Right lobe of liver (tissue), 4 donors: ENCODE results near the gene PCSK2.

Experiments
- POLR2A ChIP-seq: fragments of 450-650 bp; IDR thresholded peaks from one replicate; pipeline ENCODE4 v1.6.1; 2017; ENCODE audit warnings: antibody characterized with exemption, mild to moderate bottlenecking
- TF ChIP-seq, protein P1 (sequence below), 4 donors: fragments of 200-600 bp in 3 of 4; fragments of 450-650 bp in 1 of 4; IDR thresholded peaks; one replicate each; pipeline versions ENCODE4 v1.5.1 to v1.8.0; 2016 to 2022; ENCODE audit warnings: antibody characterized with exemption in 4 of 4, mild to moderate bottlenecking in 2 of 4
- donor health status: DM: no; HTN: no; CAD: no.
- donor health status: DM: no; HTN: no; CAD: no.
- donor health status: DM: no; HTN: yes; CAD: no.

DNA sequence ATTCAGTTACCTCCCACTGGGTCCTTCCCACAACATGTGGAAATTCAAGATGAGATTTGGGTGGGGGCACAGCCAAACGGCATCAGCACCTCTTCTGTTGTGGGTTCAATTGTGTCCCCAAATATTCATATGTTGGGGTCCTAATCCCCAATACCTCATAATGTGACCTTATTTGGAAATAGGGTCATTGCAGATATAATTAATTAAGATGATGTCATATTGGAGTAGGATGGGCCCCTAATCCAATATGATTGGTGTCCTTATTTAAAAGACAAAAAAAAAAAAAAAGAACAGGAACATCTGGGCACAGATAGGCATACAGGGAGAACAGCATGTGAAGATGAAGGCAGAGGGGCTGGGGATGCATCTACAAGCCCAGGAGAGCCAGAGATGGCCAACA lies 214.9 kb downstream of the PCSK2 start:
- no peak for TF ChIP-seq POLR2A
- TF ChIP-seq, protein P1, sequence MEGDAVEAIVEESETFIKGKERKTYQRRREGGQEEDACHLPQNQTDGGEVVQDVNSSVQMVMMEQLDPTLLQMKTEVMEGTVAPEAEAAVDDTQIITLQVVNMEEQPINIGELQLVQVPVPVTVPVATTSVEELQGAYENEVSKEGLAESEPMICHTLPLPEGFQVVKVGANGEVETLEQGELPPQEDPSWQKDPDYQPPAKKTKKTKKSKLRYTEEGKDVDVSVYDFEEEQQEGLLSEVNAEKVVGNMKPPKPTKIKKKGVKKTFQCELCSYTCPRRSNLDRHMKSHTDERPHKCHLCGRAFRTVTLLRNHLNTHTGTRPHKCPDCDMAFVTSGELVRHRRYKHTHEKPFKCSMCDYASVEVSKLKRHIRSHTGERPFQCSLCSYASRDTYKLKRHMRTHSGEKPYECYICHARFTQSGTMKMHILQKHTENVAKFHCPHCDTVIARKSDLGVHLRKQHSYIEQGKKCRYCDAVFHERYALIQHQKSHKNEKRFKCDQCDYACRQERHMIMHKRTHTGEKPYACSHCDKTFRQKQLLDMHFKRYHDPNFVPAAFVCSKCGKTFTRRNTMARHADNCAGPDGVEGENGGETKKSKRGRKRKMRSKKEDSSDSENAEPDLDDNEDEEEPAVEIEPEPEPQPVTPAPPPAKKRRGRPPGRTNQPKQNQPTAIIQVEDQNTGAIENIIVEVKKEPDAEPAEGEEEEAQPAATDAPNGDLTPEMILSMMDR (IDR thresholded peaks at IDR 0.05), result no peak
